Activated CD8-positive, alpha-beta memory T cell treated with anti-CD3 and anti-CD28 coated beads for 48 hours (primary cell): ENCODE measurements around the gene PGLYRP3.
"Not testable (repeated sequence)": the region's sequence is repeated elsewhere in the genome, so short reads cannot be mapped to it uniquely, and the experiment has no call there.

ENCODE experiments used
- DNase-seq, 3 experiments: peaks; one replicate each; pipeline ENCODE4 v3.0.0-alpha.2; 2020; ENCODE audit warnings: low read depth in 2 of 3, low spot score in 2 of 3

Gene PGLYRP3

GRCh38 chr1:153348511-153349362, 36.0 kb upstream of the PGLYRP3 start, which contains the start of gene PGLYRP4:
Gene PGLYRP4, minus strand, starts transcription at chr1:153348841. Its CDS starts 909 bp downstream, at chr1:153347932.
- no peak for DNase-seq

- no peak for DNase-seq
Observed at GRCh38 chr1:153347856-153348255, 35.1 kb upstream of the PGLYRP3 start.

GRCh38 chr1:153347049-153347448, 34.3 kb upstream of the PGLYRP3 start:
- not testable (repeated sequence) for DNase-seq

- DNase-seq = no peak
Observed at GRCh38 chr1:153346077-153346723, 33.4 kb upstream of the PGLYRP3 start.

- DNase-seq = no peak
Observed at GRCh38 chr1:153345187-153346076, 32.7 kb upstream of the PGLYRP3 start.

GRCh38 chr1:153344718-153345025, 31.9 kb upstream of the PGLYRP3 start:
- DNase-seq = no peak

GRCh38 chr1:153343811-153344717, 31.3 kb upstream of the PGLYRP3 start:
- DNase-seq = no peak

- DNase-seq = no peak
Observed at GRCh38 chr1:153343040-153343681, 30.4 kb upstream of the PGLYRP3 start.

- DNase-seq = no peak
Observed at GRCh38 chr1:153342178-153342577, 29.4 kb upstream of the PGLYRP3 start.

- no peak for DNase-seq
Observed at GRCh38 chr1:153341431-153341934, 28.7 kb upstream of the PGLYRP3 start.

GRCh38 chr1:153340356-153340755, 27.6 kb upstream of the PGLYRP3 start:
- DNase-seq = no peak

GRCh38 chr1:153339802-153340201, 27.1 kb upstream of the PGLYRP3 start:
- DNase-seq = no peak

GRCh38 chr1:153337980-153338853, 25.5 kb upstream of the PGLYRP3 start:
- no peak for DNase-seq

- no peak for DNase-seq
Observed at GRCh38 chr1:153336650-153337049, 23.9 kb upstream of the PGLYRP3 start.

GRCh38 chr1:153333902-153334301, 21.1 kb upstream of the PGLYRP3 start:
- DNase-seq = no peak

GRCh38 chr1:153324912-153325311, 12.2 kb upstream of the PGLYRP3 start:
- no peak for DNase-seq

- no peak for DNase-seq
Observed at GRCh38 chr1:153322568-153322967, 9.8 kb upstream of the PGLYRP3 start.

GRCh38 chr1:153318145-153318544, 5.4 kb upstream of the PGLYRP3 start:
- DNase-seq = not testable (repeated sequence)

- not testable (repeated sequence) for DNase-seq
Observed at GRCh38 chr1:153316013-153316412, 3.3 kb upstream of the PGLYRP3 start.
